ENCODE results near the gene NEGR1. TPM values are rescaled to one million over a fixed set of nuclear protein-coding genes. Genes with fewer than 3 reads are reported as not detected.

The NEGR1 gene
- total RNA-seq, 1 experiment from 2014 or later = 19.2 TPM

DNA sequence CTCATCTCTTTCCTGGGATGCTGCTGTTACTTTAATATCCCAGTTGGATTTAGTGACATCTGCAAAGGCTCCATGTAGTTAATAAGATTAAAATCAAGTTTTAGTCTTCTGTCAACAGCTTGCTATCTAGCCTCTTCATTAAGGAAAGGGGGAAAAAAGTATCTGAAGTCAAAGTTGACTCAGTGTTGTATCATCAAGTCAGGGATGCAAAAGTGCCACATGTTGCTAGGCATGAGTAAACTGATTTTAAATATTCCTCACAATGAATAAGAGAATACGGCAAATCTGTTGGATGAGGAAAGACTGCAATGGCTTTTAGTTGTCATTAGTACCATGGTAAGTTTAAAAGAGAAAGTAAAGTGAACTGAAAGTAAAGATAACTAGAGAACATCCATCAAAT is 818.3 kb downstream of the NEGR1 start:
- no peak for DNase-seq
- intact Hi-C loops (cut with micrococcal nuclease; ENCODE audit: unreplicated experiment) = no loop called here
- BruUV-seq (replicated peaks) = no TSS peak
- TF ChIP-seq, protein P1, sequence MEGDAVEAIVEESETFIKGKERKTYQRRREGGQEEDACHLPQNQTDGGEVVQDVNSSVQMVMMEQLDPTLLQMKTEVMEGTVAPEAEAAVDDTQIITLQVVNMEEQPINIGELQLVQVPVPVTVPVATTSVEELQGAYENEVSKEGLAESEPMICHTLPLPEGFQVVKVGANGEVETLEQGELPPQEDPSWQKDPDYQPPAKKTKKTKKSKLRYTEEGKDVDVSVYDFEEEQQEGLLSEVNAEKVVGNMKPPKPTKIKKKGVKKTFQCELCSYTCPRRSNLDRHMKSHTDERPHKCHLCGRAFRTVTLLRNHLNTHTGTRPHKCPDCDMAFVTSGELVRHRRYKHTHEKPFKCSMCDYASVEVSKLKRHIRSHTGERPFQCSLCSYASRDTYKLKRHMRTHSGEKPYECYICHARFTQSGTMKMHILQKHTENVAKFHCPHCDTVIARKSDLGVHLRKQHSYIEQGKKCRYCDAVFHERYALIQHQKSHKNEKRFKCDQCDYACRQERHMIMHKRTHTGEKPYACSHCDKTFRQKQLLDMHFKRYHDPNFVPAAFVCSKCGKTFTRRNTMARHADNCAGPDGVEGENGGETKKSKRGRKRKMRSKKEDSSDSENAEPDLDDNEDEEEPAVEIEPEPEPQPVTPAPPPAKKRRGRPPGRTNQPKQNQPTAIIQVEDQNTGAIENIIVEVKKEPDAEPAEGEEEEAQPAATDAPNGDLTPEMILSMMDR (IDR thresholded peaks at IDR 0.05; ENCODE audit: unreplicated experiment) = no peak
- CTCF ChIA-PET = no interaction called here
- H3K4me1 Mint-ChIP-seq (ENCODE audit: low read depth, unreplicated experiment) = no peaks in the 10 kb centered on the region
- no peaks in the 10 kb centered on the region for H3K27me3 Mint-ChIP-seq (ENCODE audit: unreplicated experiment)
- no peak overlapping the region for H3K27ac Mint-ChIP-seq (ENCODE audit: unreplicated experiment)
- H3K36me3 Mint-ChIP-seq (ENCODE audit: insufficient read depth, unreplicated experiment) = no peaks in the 10 kb centered on the region
- H3K9me3 Mint-ChIP-seq (ENCODE audit: low read depth, unreplicated experiment) = peaks cover 7% of the 10 kb centered on the region
- H3K4me3 Mint-ChIP-seq (ENCODE audit: low read depth, unreplicated experiment) = no peak overlapping the region

DNA sequence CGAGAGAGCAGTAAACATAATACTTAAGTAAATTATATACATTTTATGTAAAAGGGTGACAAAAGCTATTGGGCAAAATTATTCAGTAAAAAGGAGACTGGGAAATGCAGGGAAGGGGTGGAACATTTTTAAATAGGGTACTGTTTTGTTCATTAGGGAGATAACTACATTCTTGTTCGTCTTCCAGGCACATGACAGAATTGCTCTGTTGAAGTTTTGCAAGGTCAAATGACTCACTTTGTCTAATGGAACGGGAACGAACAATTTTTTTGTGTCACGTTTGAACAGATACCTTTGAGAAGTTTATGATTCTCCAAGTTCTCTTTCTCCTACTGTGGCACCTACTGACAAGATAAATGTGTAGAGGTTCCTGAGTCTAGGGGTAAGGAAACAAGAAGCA is 819.2 kb downstream of the NEGR1 start:
- Mint-ChIP-seq H3K27ac (ENCODE audit: unreplicated experiment) (no peak overlapping the region), H3K36me3 (ENCODE audit: insufficient read depth, unreplicated experiment) (no peaks in the 10 kb centered on the region), H3K4me3 (ENCODE audit: low read depth, unreplicated experiment) (no peak overlapping the region), H3K4me1 (ENCODE audit: low read depth, unreplicated experiment) (no peaks in the 10 kb centered on the region), H3K9me3 (ENCODE audit: low read depth, unreplicated experiment) (peaks cover 7% of the 10 kb centered on the region), H3K27me3 (ENCODE audit: unreplicated experiment) (no peaks in the 10 kb centered on the region)
- no TSS peak for BruUV-seq (replicated peaks)
- intact Hi-C loops (cut with micrococcal nuclease; ENCODE audit: unreplicated experiment) = no loop called here
- CTCF ChIA-PET = no interaction called here
- TF ChIP-seq, protein P1 (IDR thresholded peaks at IDR 0.05; ENCODE audit: unreplicated experiment) = no peak
- DNase-seq = no peak

DNA sequence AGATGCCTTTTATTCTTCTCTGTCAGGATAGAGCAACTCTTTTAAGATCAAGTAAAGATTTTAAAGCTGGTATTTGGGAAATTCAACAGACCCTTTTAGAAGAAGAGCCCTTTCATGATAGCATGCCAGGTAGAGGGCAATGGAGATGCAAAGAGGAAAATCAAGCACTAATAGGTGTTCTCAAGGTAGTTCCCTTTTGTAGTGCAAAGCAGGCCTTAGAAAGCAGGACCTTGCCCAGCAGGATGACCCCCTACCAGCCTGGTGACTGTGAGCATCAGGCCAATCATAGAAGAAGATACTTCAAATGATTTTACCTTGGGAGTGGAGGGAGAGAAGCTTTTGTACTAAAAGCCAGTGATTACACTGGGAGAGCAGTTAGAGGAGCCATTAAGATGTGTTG is 820.1 kb downstream of the NEGR1 start:
- intact Hi-C loops (cut with micrococcal nuclease; ENCODE audit: unreplicated experiment) = no loop called here
- no peaks in the 10 kb centered on the region for H3K4me1 Mint-ChIP-seq (ENCODE audit: low read depth, unreplicated experiment)
- CTCF ChIA-PET = no interaction called here
- no peak for DNase-seq
- BruUV-seq (replicated peaks) = no TSS peak
- H3K27me3 Mint-ChIP-seq (ENCODE audit: unreplicated experiment) = no peaks in the 10 kb centered on the region
- H3K4me3 Mint-ChIP-seq (ENCODE audit: low read depth, unreplicated experiment) = no peak overlapping the region
- H3K27ac Mint-ChIP-seq (ENCODE audit: unreplicated experiment) = no peak overlapping the region
- peaks cover 7% of the 10 kb centered on the region for H3K9me3 Mint-ChIP-seq (ENCODE audit: low read depth, unreplicated experiment)
- no peaks in the 10 kb centered on the region for H3K36me3 Mint-ChIP-seq (ENCODE audit: insufficient read depth, unreplicated experiment)
- TF ChIP-seq, protein P1 (IDR thresholded peaks at IDR 0.05; ENCODE audit: unreplicated experiment) = no peak

DNA sequence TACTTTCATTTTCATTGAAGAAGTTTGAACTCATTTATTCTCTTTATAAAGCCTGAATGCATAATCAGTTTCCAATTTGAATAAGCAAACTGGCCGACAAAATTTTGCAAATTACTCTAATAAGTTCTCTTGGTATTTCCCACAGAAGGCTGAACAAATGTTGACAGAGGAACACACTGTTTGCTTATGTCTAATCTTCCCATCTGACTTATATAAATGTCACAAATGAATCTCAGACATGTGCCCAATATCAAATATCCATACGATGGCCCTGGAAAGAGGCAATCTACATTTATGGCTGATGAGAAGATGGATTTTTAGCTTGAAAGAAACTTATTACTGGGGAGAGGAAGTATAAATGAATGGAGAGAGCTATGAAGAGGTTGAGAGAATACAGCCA is 820.9 kb downstream of the NEGR1 start:
- Mint-ChIP-seq H3K9me3 (ENCODE audit: low read depth, unreplicated experiment) (peaks cover 11% of the 10 kb centered on the region), H3K4me1 (ENCODE audit: low read depth, unreplicated experiment) (no peaks in the 10 kb centered on the region), H3K4me3 (ENCODE audit: low read depth, unreplicated experiment) (no peak overlapping the region), H3K36me3 (ENCODE audit: insufficient read depth, unreplicated experiment) (no peaks in the 10 kb centered on the region), H3K27ac (ENCODE audit: unreplicated experiment) (no peak overlapping the region), H3K27me3 (ENCODE audit: unreplicated experiment) (no peaks in the 10 kb centered on the region)
- BruUV-seq (replicated peaks) = no TSS peak
- CTCF ChIA-PET = no interaction called here
- intact Hi-C loops (cut with micrococcal nuclease; ENCODE audit: unreplicated experiment) = no loop called here
- no peak for DNase-seq
- TF ChIP-seq, protein P1 (IDR thresholded peaks at IDR 0.05; ENCODE audit: unreplicated experiment) = no peak

DNA sequence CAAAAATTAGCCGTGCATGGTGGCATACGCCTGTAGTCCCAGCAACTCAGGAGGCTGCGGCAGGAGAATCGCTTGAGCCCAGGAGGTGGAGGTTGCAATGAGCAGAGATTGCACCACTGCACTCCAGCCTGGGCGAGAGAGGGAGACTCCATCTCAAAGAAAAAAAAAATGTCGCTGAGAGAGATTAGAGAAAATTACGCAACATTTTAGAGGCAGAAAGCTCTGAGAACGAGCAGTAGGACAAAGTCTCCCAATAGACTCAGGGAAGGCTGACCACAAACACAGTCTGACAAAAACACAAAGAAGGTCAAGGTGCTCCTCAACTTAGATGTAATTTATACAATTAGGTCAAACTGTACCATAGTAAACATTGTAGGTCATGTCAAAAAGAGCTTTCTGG is 833.9 kb downstream of the NEGR1 start:
- no peaks in the 10 kb centered on the region for H3K36me3 Mint-ChIP-seq (ENCODE audit: insufficient read depth, unreplicated experiment)
- TF ChIP-seq, protein P1 (IDR thresholded peaks at IDR 0.05; ENCODE audit: unreplicated experiment) = no peak
- no peak overlapping the region for H3K27ac Mint-ChIP-seq (ENCODE audit: unreplicated experiment)
- intact Hi-C loops (cut with micrococcal nuclease; ENCODE audit: unreplicated experiment) = no loop called here
- H3K9me3 Mint-ChIP-seq (ENCODE audit: low read depth, unreplicated experiment) = no peaks in the 10 kb centered on the region
- no TSS peak for BruUV-seq (replicated peaks)
- DNase-seq = no peak
- H3K4me3 Mint-ChIP-seq (ENCODE audit: low read depth, unreplicated experiment) = no peak overlapping the region
- no peaks in the 10 kb centered on the region for H3K4me1 Mint-ChIP-seq (ENCODE audit: low read depth, unreplicated experiment)
- no peaks in the 10 kb centered on the region for H3K27me3 Mint-ChIP-seq (ENCODE audit: unreplicated experiment)
- CTCF ChIA-PET = no interaction called here

Measured in Calu3 (cell line).